K562 (cell line): ENCODE measurements around the gene TEX261. TPM values are rescaled to one million over a fixed set of nuclear protein-coding genes. Genes with fewer than 3 reads are reported as not detected.

Experiments
- CBX3 ChIP-seq, 2 experiments: IDR thresholded peaks; 1 replicate in 1 of 2; 2 replicates in 1 of 2; pipeline ENCODE4 v1.6.1; 2012; ENCODE audit warnings: inconsistent platforms in 2 of 2, low read length in 2 of 2, borderline replicate concordance in 1 of 2, control low read depth in 1 of 2
- CHD2 ChIP-seq: IDR thresholded peaks from 2 replicates; pipeline ENCODE4 v1.6.1; 2011; ENCODE audit warnings: low read depth, low read length
- DMBX1 ChIP-seq: fragments of 250-450 bp; sonication (Bioruptor Pico); IDR thresholded peaks from 2 replicates; pipeline ENCODE4 v1.8.0; 2022; ENCODE audit warnings: inconsistent platforms, mild to moderate bottlenecking, moderate library complexity, borderline replicate concordance
- DPF2 ChIP-seq: fragments of 450-650 bp; IDR thresholded peaks from 2 replicates; pipeline ENCODE4 v1.6.1; 2016
- ESRRA ChIP-seq: fragments of 450-650 bp; IDR thresholded peaks from 2 replicates; pipeline ENCODE4 v1.6.1; 2014; ENCODE audit warnings: low read depth, mild to moderate bottlenecking, moderate library complexity, borderline replicate concordance
- HCFC1 ChIP-seq: IDR thresholded peaks from 2 replicates; pipeline ENCODE4 v1.6.1; 2012; ENCODE audit warnings: low read depth, low read length, improper control_type of control experiment
- HDAC8 ChIP-seq: fragments of 450-650 bp; IDR thresholded peaks from 2 replicates; pipeline ENCODE4 v1.6.1; 2016; ENCODE audit warnings: mild to moderate bottlenecking, missing genetic modification characterization, moderate library complexity, missing compliant biosample characterization
- MAZ ChIP-seq, 2 experiments: fragments of 450-650 bp in 1 of 2; sonication (generic) in 1 of 2; formaldehyde crosslinking; IDR thresholded peaks in 1 of 2; conservative IDR thresholded peaks in 1 of 2; 2 replicates each; pipeline versions ENCODE4 v1.4.0 to v1.5.0; 2020; ENCODE audit warnings: mild to moderate bottlenecking in 1 of 2, missing genetic modification reagents in 1 of 2
- MYC ChIP-seq, 2 experiments: fragments of 250-450 bp in 1 of 2; sonication (Bioruptor Pico) in 1 of 2; IDR thresholded peaks; 2 replicates each; pipeline versions ENCODE4 v1.5.1 to v1.6.1; 2012 to 2021; ENCODE audit warnings: low read depth in 2 of 2, borderline replicate concordance in 1 of 2, improper control_type of control experiment in 1 of 2, low read length in 1 of 2, mild to moderate bottlenecking in 1 of 2, moderate library complexity in 1 of 2
- NCOA4 ChIP-seq: fragments of 450-650 bp; IDR thresholded peaks from 2 replicates; pipeline ENCODE4 v1.6.1; 2018; ENCODE audit warnings: mild to moderate bottlenecking; ENCODE audit not compliant: partially characterized antibody
- NONO ChIP-seq, 2 experiments: fragments of 200-400 bp in 1 of 2; fragments of 450-650 bp in 1 of 2; formaldehyde crosslinking in 1 of 2; IDR thresholded peaks; 2 replicates each; pipeline ENCODE4 v1.6.1; 2017; ENCODE audit warnings: low read depth in 2 of 2, mild to moderate bottlenecking in 2 of 2, moderate library complexity in 2 of 2, low read length in 1 of 2
- PML ChIP-seq: IDR thresholded peaks from 2 replicates; pipeline ENCODE4 v1.6.1; 2012; ENCODE audit warnings: low read length, inconsistent platforms
- POLR2AphosphoS2 ChIP-seq: IDR thresholded peaks from 2 replicates; pipeline ENCODE4 v1.6.1; 2012; ENCODE audit warnings: low read length, improper control_type of control experiment
- POLR2AphosphoS5 ChIP-seq: IDR thresholded peaks from 2 replicates; pipeline ENCODE4 v1.6.1; 2011; ENCODE audit warnings: mild to moderate bottlenecking, low read depth, low read length, moderate library complexity; ENCODE audit not compliant: control insufficient read depth, insufficient read depth
- RB1 ChIP-seq: fragments of 450-650 bp; IDR thresholded peaks from 2 replicates; pipeline ENCODE4 v1.6.1; 2017; ENCODE audit warnings: low read depth, mild to moderate bottlenecking
- TEAD1 ChIP-seq, 2 experiments: fragments of 450-650 bp in 1 of 2; sonication (generic) in 1 of 2; formaldehyde crosslinking; IDR thresholded peaks; 2 replicates each; pipeline versions ENCODE4 v1.4.0 to v1.8.0; 2020 to 2022; ENCODE audit warnings: mild to moderate bottlenecking in 2 of 2, missing genetic modification reagents in 1 of 2
- UBTF ChIP-seq, 2 experiments: IDR thresholded peaks; 2 replicates each; pipeline ENCODE4 v1.6.1; 2012; ENCODE audit warnings: improper control_type of control experiment in 2 of 2, low read depth in 2 of 2, low read length in 2 of 2, borderline replicate concordance in 1 of 2
- VEZF1 ChIP-seq: fragments of 200-800 bp; sonication (Bioruptor generic); IDR thresholded peaks from 2 replicates; pipeline ENCODE4 v1.6.1; 2017; ENCODE audit warnings: missing genetic modification characterization, missing compliant biosample characterization
- ZFP1 ChIP-seq: fragments of 450-650 bp; formaldehyde crosslinking; IDR thresholded peaks from 2 replicates; pipeline ENCODE4 v1.4.0; 2020; ENCODE audit warnings: mild to moderate bottlenecking, mixed read lengths
- ZKSCAN1 ChIP-seq: fragments of 150-350 bp; IDR thresholded peaks from 2 replicates; pipeline ENCODE4 v1.6.1; 2016; ENCODE audit warnings: low read depth, low read length
- ZNF165 ChIP-seq: fragments of 250-450 bp; sonication (Bioruptor Pico); IDR thresholded peaks from 2 replicates; pipeline ENCODE4 v1.4.0; 2020; ENCODE audit warnings: borderline replicate concordance
- ZNF589 ChIP-seq: fragments of 200-800 bp; sonication (Bioruptor generic); IDR thresholded peaks from 2 replicates; pipeline ENCODE4 v1.6.1; 2016; ENCODE audit warnings: low read depth, missing genetic modification characterization, missing compliant biosample characterization
- ZNF668 ChIP-seq: fragments of 250-450 bp; sonication (Bioruptor Pico); IDR thresholded peaks from 2 replicates; pipeline ENCODE4 v1.8.0; 2022; ENCODE audit warnings: mild to moderate bottlenecking, inconsistent platforms
- polyA plus RNA-seq, 8 experiments: library from polyadenylated mRNA; depleted of rRNA in 4 of 8; stranded (reverse) in 5 of 8; unstranded in 3 of 8; fragments of >200 nt; fragmentation: Nextera tagmentation in 2 of 8; fragmentation: Illumina TruSeq in 1 of 8; extraction: Ambion mirVana in 2 of 8; extraction: Trizol in 1 of 8; gene quantifications; 2 replicates each; pipeline versions ENCODE4 v1.2.1 to v1.2.3, GENCODE V29; 2011 to 2014; ENCODE audit warnings: inconsistent platforms in 1 of 8, missing spikeins in 1 of 8
- total RNA-seq, 7 experiments: library from RNA; depleted of rRNA in 6 of 7; stranded (reverse); fragments of >200 nt in 6 of 7; fragmentation: Illumina TruSeq in 2 of 7; extraction: Trizol in 2 of 7; gene quantifications; 2 replicates each; pipeline versions ENCODE4 v1.2.1 to v1.2.3, GENCODE V29; 2011 to 2021; ENCODE audit warnings: low replicate concordance in 1 of 7

The TEX261 gene
- total and polyA plus RNA-seq, 9 of the 15 experiments (the other 6 are each of a cell fraction or from before 2014, with no cell fraction given), result 11.9 to 110 (median 51.9) TPM

GRCh38 chr2:70994699-70995425 lies at the start of gene TEX261 (continued):
- no peak for TF ChIP-seq PML
- 0 out of 2 replicates have a peak, but pooled peaks have one; percentile 23 for TF ChIP-seq POLR2AphosphoS5
- no peak for TF ChIP-seq POLR2AphosphoS2
- TF ChIP-seq MYC (IDR thresholded peaks at IDR 0.05; ENCODE audit: low read depth, low read length), result peak; percentile 45
- TF ChIP-seq MYC (CRISPR knock-in tag; IDR thresholded peaks at IDR 0.05; ENCODE audit: borderline replicate concordance, low read depth), result no peak
- peak; percentile 65 to 78 for TF ChIP-seq MAZ (CRISPR knock-in tag; conservative IDR thresholded peaks at IDR 0.05 in 1 of 2, IDR thresholded peaks at IDR 0.05 in 1 of 2)
- no peak for TF ChIP-seq ZNF165
- peak; percentile 97 for TF ChIP-seq RB1
- TF ChIP-seq VEZF1 (CRISPR knock-in tag), result peak; percentile 78
- TF ChIP-seq HCFC1, result peak; percentile 72
- 0 out of 3 replicates have a peak, but pooled peaks of 1 of the 2 experiments have one; percentile 16 for TF ChIP-seq CBX3 (IDR thresholded peaks at IDR 0.05; ENCODE audit: borderline replicate concordance in 1 of 2, low read length in 2 of 2)
- TF ChIP-seq NONO (IDR thresholded peaks at IDR 0.05; ENCODE audit: low read depth in 2 of 2, low read length in 1 of 2), result peak; percentile 3 to 73; a peak in 1 of 4 replicates
- TF ChIP-seq UBTF (IDR thresholded peaks at IDR 0.05; ENCODE audit: borderline replicate concordance in 1 of 2, low read depth in 2 of 2, low read length in 2 of 2), result peak in 1 of 2 experiments; percentile 47; a peak in 1 of 4 replicates
- 0 out of 4 replicates have a peak, but pooled peaks of 1 of the 2 experiments have one; percentile 54 for TF ChIP-seq TEAD1 (CRISPR knock-in tag; IDR thresholded peaks at IDR 0.05)
- no peak for TF ChIP-seq DMBX1 (CRISPR knock-in tag)
- TF ChIP-seq ZNF668 (CRISPR knock-in tag), result no peak
- 0 out of 2 replicates have a peak, but pooled peaks have one; percentile 20 for TF ChIP-seq DPF2
- no peak for TF ChIP-seq ZFP1
- no peak for TF ChIP-seq ZNF589 (CRISPR knock-in tag)
- TF ChIP-seq ZKSCAN1, result 0 out of 2 replicates have a peak, but pooled peaks have one; percentile 12
- TF ChIP-seq HDAC8 (tag), result no peak
- TF ChIP-seq ESRRA, result peak; percentile 55
- TF ChIP-seq CHD2, result no peak
- TF ChIP-seq NCOA4, result no peak
